Lower leg skin (tissue), 3 donors: ENCODE results near the gene SMG7.

Source experiments
- POLR2A ChIP-seq, 2 donors: fragments of 450-650 bp; IDR thresholded peaks; one replicate each; pipeline ENCODE4 v1.6.1; 2016 to 2017; ENCODE audit warnings: antibody characterized with exemption in 2 of 2, mild to moderate bottlenecking in 1 of 2, moderate library complexity in 1 of 2
- TF ChIP-seq, protein P1 (sequence below), 3 donors: fragments of 450-650 bp; IDR thresholded peaks; one replicate each; pipeline ENCODE4 v1.5.1; 2016; ENCODE audit warnings: antibody characterized with exemption in 3 of 3, mild to moderate bottlenecking in 3 of 3, moderate library complexity in 2 of 3

DNA sequence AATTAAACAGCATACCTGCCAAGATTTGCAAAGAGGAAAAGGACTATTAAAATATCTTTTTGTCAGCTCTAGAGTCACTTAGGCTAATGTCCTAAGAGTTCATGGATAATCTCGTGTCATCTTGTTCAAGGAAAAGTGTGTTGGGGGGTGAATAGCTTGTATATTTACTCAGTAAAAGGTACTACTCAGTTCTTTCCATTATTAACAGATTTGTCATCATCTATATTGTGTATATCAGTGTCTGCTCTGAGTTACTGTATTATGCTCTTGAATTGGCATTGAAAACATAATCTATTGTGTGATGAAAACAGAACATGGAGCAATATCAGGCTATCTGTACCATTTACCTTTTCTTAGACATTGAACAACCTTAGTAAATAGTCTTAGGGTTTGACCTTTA, 41.9 kb downstream of the SMG7 start:
- TF ChIP-seq, protein P1, sequence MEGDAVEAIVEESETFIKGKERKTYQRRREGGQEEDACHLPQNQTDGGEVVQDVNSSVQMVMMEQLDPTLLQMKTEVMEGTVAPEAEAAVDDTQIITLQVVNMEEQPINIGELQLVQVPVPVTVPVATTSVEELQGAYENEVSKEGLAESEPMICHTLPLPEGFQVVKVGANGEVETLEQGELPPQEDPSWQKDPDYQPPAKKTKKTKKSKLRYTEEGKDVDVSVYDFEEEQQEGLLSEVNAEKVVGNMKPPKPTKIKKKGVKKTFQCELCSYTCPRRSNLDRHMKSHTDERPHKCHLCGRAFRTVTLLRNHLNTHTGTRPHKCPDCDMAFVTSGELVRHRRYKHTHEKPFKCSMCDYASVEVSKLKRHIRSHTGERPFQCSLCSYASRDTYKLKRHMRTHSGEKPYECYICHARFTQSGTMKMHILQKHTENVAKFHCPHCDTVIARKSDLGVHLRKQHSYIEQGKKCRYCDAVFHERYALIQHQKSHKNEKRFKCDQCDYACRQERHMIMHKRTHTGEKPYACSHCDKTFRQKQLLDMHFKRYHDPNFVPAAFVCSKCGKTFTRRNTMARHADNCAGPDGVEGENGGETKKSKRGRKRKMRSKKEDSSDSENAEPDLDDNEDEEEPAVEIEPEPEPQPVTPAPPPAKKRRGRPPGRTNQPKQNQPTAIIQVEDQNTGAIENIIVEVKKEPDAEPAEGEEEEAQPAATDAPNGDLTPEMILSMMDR (IDR thresholded peaks at IDR 0.05) = no peak
- no peak for TF ChIP-seq POLR2A (IDR thresholded peaks at IDR 0.05)
